Muscle of leg (tissue), 11 donors: ENCODE results near the gene RPL11. TPM values are rescaled to one million over a fixed set of nuclear protein-coding genes. Genes with fewer than 3 reads are reported as not detected.
"Not testable (repeated sequence)": the region's sequence is repeated elsewhere in the genome, so short reads cannot be mapped to it uniquely, and the experiment has no call there.

Experiments
- DNase-seq: peaks from one replicate; pipeline ENCODE4 v3.0.0; 2013
- H3K27ac ChIP-seq: one replicate; pipeline ENCODE4 v1.5.1; 2013; ENCODE audit warnings: mild to moderate bottlenecking, low read length, control low read depth
- H3K27me3 ChIP-seq: one replicate; pipeline ENCODE4 v1.6.1; 2013; ENCODE audit warnings: low read length; ENCODE audit not compliant: control insufficient read depth, insufficient read depth
- H3K36me3 ChIP-seq: one replicate; pipeline ENCODE4 v1.6.1; 2013; ENCODE audit warnings: low read length; ENCODE audit not compliant: control insufficient read depth, insufficient read depth
- H3K4me1 ChIP-seq: one replicate; pipeline ENCODE4 v1.6.1; 2013; ENCODE audit warnings: low read length; ENCODE audit not compliant: control insufficient read depth, insufficient read depth
- H3K4me3 ChIP-seq: one replicate; pipeline ENCODE4 v1.5.1; 2013; ENCODE audit warnings: low read length, control low read depth
- H3K9me3 ChIP-seq: replicated peaks from 2 replicates; pipeline ENCODE4 v1.6.1; 2013; ENCODE audit warnings: low read depth, low read length; ENCODE audit not compliant: control insufficient read depth
- WGBS: methylation state at CpG from one replicate; pipeline ENCODE4 v1.1.5; 2013; ENCODE audit warnings: missing lambda C conversion rate; ENCODE audit not compliant: insufficient coverage; 5-methylcytosine and 5-hydroxymethylcytosine counted together
- polyA plus RNA-seq, 8 donors: library from polyadenylated mRNA; unstranded; fragments of 120-200 nt; gene quantifications; one replicate each; pipeline versions ENCODE4 v1.2.1 to v1.2.3, GENCODE V29; 2013; ENCODE audit warnings: inconsistent platforms in 1 of 8, low replicate concordance in 1 of 8; ENCODE audit not compliant: insufficient read length in 8 of 8, insufficient read depth in 1 of 8
- total RNA-seq: library from RNA; stranded (reverse); fragments of 120-200 nt; gene quantifications from one replicate; pipeline ENCODE4 v1.2.4, GENCODE V29; 2013

RPL11 gene
- total and polyA plus RNA-seq, 9 donors, result 2,763 to 3,658 (median 3,093) TPM

- whole genome bisulfite sequencing, result 100% methylated on average over 1 of the region's 3 CpGs
- H3K9me3 ChIP-seq, result no peaks in the 10 kb centered on the region
- H3K27me3 ChIP-seq, result no peaks in the 10 kb centered on the region
- no peak overlapping the region for H3K27ac ChIP-seq
- no peak for DNase-seq
- H3K4me1 ChIP-seq, result peaks cover 3% of the 10 kb centered on the region
- no peak overlapping the region for H3K4me3 ChIP-seq
- no peaks in the 10 kb centered on the region for H3K36me3 ChIP-seq
These were observed 27.7 kb downstream of the RPL11 start for GRCh38 chr1:23719162-23719820.

- DNase-seq, result no peak
- 84% methylated on average over 5 of the region's 10 CpGs for WGBS
- no peak overlapping the region for H3K27ac ChIP-seq
- no peak overlapping the region for H3K4me3 ChIP-seq
- no peaks in the 10 kb centered on the region for H3K27me3 ChIP-seq
- H3K4me1 ChIP-seq, result peaks cover 3% of the 10 kb centered on the region
- no peaks in the 10 kb centered on the region for H3K9me3 ChIP-seq
- no peaks in the 10 kb centered on the region for H3K36me3 ChIP-seq
These were observed 28.8 kb downstream of the RPL11 start for GRCh38 chr1:23720256-23720995.

- 64% methylated on average over 3 of the region's 3 CpGs for WGBS
- no peak for DNase-seq
- no peaks in the 10 kb centered on the region for H3K27me3 ChIP-seq
- H3K4me3 ChIP-seq, result no peak overlapping the region
- no peaks in the 10 kb centered on the region for H3K9me3 ChIP-seq
- no peak overlapping the region for H3K27ac ChIP-seq
- peaks cover 3% of the 10 kb centered on the region for H3K4me1 ChIP-seq
- no peaks in the 10 kb centered on the region for H3K36me3 ChIP-seq
These were observed 31.0 kb downstream of the RPL11 start for GRCh38 chr1:23722652-23723051.

GRCh38 chr1:23726686-23727085, 35.1 kb downstream of the RPL11 start:
- no CpG with 5 or more reads among the region's 2 CpGs for WGBS
- DNase-seq, result no peak
- no peak overlapping the region for H3K27ac ChIP-seq

GRCh38 chr1:23727362-23727811, 35.8 kb downstream of the RPL11 start:
- WGBS, result 77% methylated on average over 6 of the region's 9 CpGs

More at GRCh38 chr1:23726686-23727085, 35.1 kb downstream of the RPL11 start:
- no peaks in the 10 kb centered on the region for H3K9me3 ChIP-seq
- H3K27me3 ChIP-seq, result no peaks in the 10 kb centered on the region
- no peaks in the 10 kb centered on the region for H3K36me3 ChIP-seq
- no peak overlapping the region for H3K4me3 ChIP-seq
- H3K4me1 ChIP-seq, result no peaks in the 10 kb centered on the region

GRCh38 chr1:23732363-23733224, 41.0 kb downstream of the RPL11 start:
- H3K9me3 ChIP-seq, result no peaks in the 10 kb centered on the region
- H3K27me3 ChIP-seq, result no peaks in the 10 kb centered on the region
- DNase-seq, result no peak
- 98% methylated on average over 7 of the region's 10 CpGs for WGBS
- no peak overlapping the region for H3K27ac ChIP-seq
- no peaks in the 10 kb centered on the region for H3K4me1 ChIP-seq
- no peak overlapping the region for H3K4me3 ChIP-seq
- H3K36me3 ChIP-seq, result no peaks in the 10 kb centered on the region

More at GRCh38 chr1:23727362-23727811, 35.8 kb downstream of the RPL11 start:
- Histone ChIP-seq H3K27ac (no peak overlapping the region), H3K4me1 (no peaks in the 10 kb centered on the region), H3K36me3 (no peaks in the 10 kb centered on the region), H3K4me3 (no peak overlapping the region), H3K27me3 (no peaks in the 10 kb centered on the region), H3K9me3 (no peaks in the 10 kb centered on the region)
- peak; percentile 14 for DNase-seq

- DNase-seq, H3K36me3 ChIP-seq: not testable (repeated sequence)
- WGBS, result no CpG with 5 or more reads among the region's 5 CpGs
These were observed 41.7 kb downstream of the RPL11 start for GRCh38 chr1:23733281-23733680.

GRCh38 chr1:23736437-23737134, 45.0 kb downstream of the RPL11 start:
- H3K27ac ChIP-seq, result no peak overlapping the region
- WGBS, result 97% methylated on average over 6 of the region's 7 CpGs
- H3K4me3 ChIP-seq, result no peak overlapping the region
- H3K9me3 ChIP-seq, result no peaks in the 10 kb centered on the region
- H3K36me3 ChIP-seq, result no peaks in the 10 kb centered on the region
- no peak for DNase-seq
- H3K27me3 ChIP-seq, result no peaks in the 10 kb centered on the region
- no peaks in the 10 kb centered on the region for H3K4me1 ChIP-seq

More at GRCh38 chr1:23733281-23733680, 41.7 kb downstream of the RPL11 start:
- H3K27ac ChIP-seq, H3K27me3 ChIP-seq, H3K4me1 ChIP-seq, H3K4me3 ChIP-seq, H3K9me3 ChIP-seq: not testable (repeated sequence)

GRCh38 chr1:23741609-23742008, 50.0 kb downstream of the RPL11 start:
- Histone ChIP-seq H3K4me3 (no peak overlapping the region), H3K27ac (no peak overlapping the region), H3K36me3 (peaks cover 2% of the 10 kb centered on the region), H3K27me3 (no peaks in the 10 kb centered on the region), H3K9me3 (no peaks in the 10 kb centered on the region), H3K4me1 (peaks cover 14% of the 10 kb centered on the region)
- no peak for DNase-seq
- 61% methylated on average over 2 of the region's 5 CpGs for WGBS
